Activated CD8-positive, alpha-beta memory T cell treated with anti-CD3 and anti-CD28 coated beads, Interleukin-2, amount 10 ng/mL, durations not matched to agents 7 days and 5 days (primary cell): ENCODE data around the gene MYOD1. TPM values are rescaled to one million over a fixed set of nuclear protein-coding genes. Genes with fewer than 3 reads are reported as not detected.

ENCODE experiments used
- ATAC-seq: fragments of 150-1000 bp; cut with Tn5 transposase; one replicate; pipeline ENCODE4 v1.10.0; 2021; ENCODE audit warnings: moderate library complexity
- CTCF ChIA-PET: fragments of 350-600 bp; sonication (Branson Sonifier 250); formaldehyde crosslinking; loops from one replicate; lab custom pipeline; 2021; ENCODE audit warnings: antibody characterized with exemption; lab: Charles Lee
- DNase-seq: peaks from one replicate; pipeline ENCODE4 v3.0.0-alpha.2; 2020
- H3K27ac Mint-ChIP-seq: one replicate; pipeline ENCODE4 v1.8.0; 2021; ENCODE audit warnings: mild to moderate bottlenecking, mixed read lengths
- H3K27me3 Mint-ChIP-seq: one replicate; pipeline ENCODE4 v1.8.0; 2021; ENCODE audit warnings: mixed read lengths
- H3K36me3 Mint-ChIP-seq: one replicate; pipeline ENCODE4 v1.8.0; 2021; ENCODE audit warnings: mild to moderate bottlenecking, mixed read lengths
- H3K4me1 Mint-ChIP-seq: one replicate; pipeline ENCODE4 v1.8.0; 2021; ENCODE audit warnings: mixed read lengths
- H3K4me3 Mint-ChIP-seq: one replicate; pipeline ENCODE4 v1.8.0; 2021; ENCODE audit warnings: mild to moderate bottlenecking, moderate library complexity, mixed read lengths
- H3K9me3 Mint-ChIP-seq: one replicate; pipeline ENCODE4 v1.8.0; 2022; ENCODE audit warnings: low read depth, mixed read lengths
- total RNA-seq, 2 experiments: library from RNA; stranded (reverse); gene quantifications; one replicate each; pipeline ENCODE4 v1.2.3, GENCODE V29; 2021

The MYOD1 gene
- total RNA-seq, 2 experiments from 2014 or later: not detected

GRCh38 chr11:17714870-17715269 lies 4.5 kb upstream of the MYOD1 start:
- DNase-seq (no peak), ATAC-seq (no peak)
- no peaks in the 10 kb centered on the region for H3K4me1 Mint-ChIP-seq
- peaks cover 22% of the 10 kb centered on the region for H3K27me3 Mint-ChIP-seq
- no peaks in the 10 kb centered on the region for H3K36me3 Mint-ChIP-seq
- H3K4me3 Mint-ChIP-seq: no peak overlapping the region
- no peak overlapping the region for H3K27ac Mint-ChIP-seq
- CTCF ChIA-PET: no interaction called here
- H3K9me3 Mint-ChIP-seq: no peaks in the 10 kb centered on the region

GRCh38 chr11:17716807-17717206 lies 2.6 kb upstream of the MYOD1 start:
- ATAC-seq: no peak
- H3K4me1 Mint-ChIP-seq: no peaks in the 10 kb centered on the region
- no peak overlapping the region for H3K4me3 Mint-ChIP-seq
- no peaks in the 10 kb centered on the region for H3K9me3 Mint-ChIP-seq
- CTCF ChIA-PET: interaction anchor here (1.0 kb wide), 1 partner anchor 262 kb away, joined by 3 read pairs; no protein-coding TSS in a partner anchor
- no peak overlapping the region for H3K27ac Mint-ChIP-seq
- DNase-seq: no peak
- peaks cover 33% of the 10 kb centered on the region for H3K27me3 Mint-ChIP-seq
- H3K36me3 Mint-ChIP-seq: no peaks in the 10 kb centered on the region

GRCh38 chr11:17718015-17718414 lies 1.4 kb upstream of the MYOD1 start:
- ATAC-seq: no peak
- CTCF ChIA-PET: no interaction called here

GRCh38 chr11:17718510-17718962 lies 835 bp upstream of the MYOD1 start:
- DNase-seq (no peak), ATAC-seq (no peak)
- Mint-ChIP-seq H3K4me1 (no peaks in the 10 kb centered on the region), H3K36me3 (no peaks in the 10 kb centered on the region), H3K4me3 (no peak overlapping the region), H3K9me3 (no peaks in the 10 kb centered on the region), H3K27ac (no peak overlapping the region), H3K27me3 (peaks cover 40% of the 10 kb centered on the region)
- CTCF ChIA-PET: interaction anchor here (0.8 kb wide), 1 partner anchor 12 kb away, joined by 3 read pairs; no protein-coding TSS in a partner anchor

More at GRCh38 chr11:17718015-17718414, 1.4 kb upstream of the MYOD1 start:
- H3K9me3 Mint-ChIP-seq: no peaks in the 10 kb centered on the region
- H3K4me1 Mint-ChIP-seq: no peaks in the 10 kb centered on the region
- no peak overlapping the region for H3K4me3 Mint-ChIP-seq
- H3K27me3 Mint-ChIP-seq: peaks cover 41% of the 10 kb centered on the region
- DNase-seq: no peak
- no peaks in the 10 kb centered on the region for H3K36me3 Mint-ChIP-seq
- no peak overlapping the region for H3K27ac Mint-ChIP-seq

- H3K27ac Mint-ChIP-seq: no peak overlapping the region
- H3K9me3 Mint-ChIP-seq: no peaks in the 10 kb centered on the region
- H3K4me3 Mint-ChIP-seq: no peak overlapping the region
- CTCF ChIA-PET: no interaction called here
- no peaks in the 10 kb centered on the region for H3K36me3 Mint-ChIP-seq
- ATAC-seq (no peak), DNase-seq (no peak)
- peaks cover 49% of the 10 kb centered on the region for H3K27me3 Mint-ChIP-seq
- no peaks in the 10 kb centered on the region for H3K4me1 Mint-ChIP-seq
Observed at GRCh38 chr11:17719938-17720795, 796 bp downstream of the MYOD1 start.

- H3K27ac Mint-ChIP-seq: no peak overlapping the region
- DNase-seq: no peak
Observed at GRCh38 chr11:17720796-17721171, 1.4 kb downstream of the MYOD1 start.

GRCh38 chr11:17721242-17721999 lies 2.0 kb downstream of the MYOD1 start:
- ATAC-seq: no peak

More at GRCh38 chr11:17720796-17721171, 1.4 kb downstream of the MYOD1 start:
- no peak overlapping the region for H3K4me3 Mint-ChIP-seq
- no peaks in the 10 kb centered on the region for H3K4me1 Mint-ChIP-seq
- H3K36me3 Mint-ChIP-seq: no peaks in the 10 kb centered on the region
- CTCF ChIA-PET: no interaction called here
- H3K27me3 Mint-ChIP-seq: peaks cover 53% of the 10 kb centered on the region
- no peaks in the 10 kb centered on the region for H3K9me3 Mint-ChIP-seq
- ATAC-seq: no peak

GRCh38 chr11:17722000-17722643 lies 2.8 kb downstream of the MYOD1 start:
- Mint-ChIP-seq H3K9me3 (no peaks in the 10 kb centered on the region), H3K4me1 (no peaks in the 10 kb centered on the region), H3K27me3 (peaks cover 56% of the 10 kb centered on the region), H3K27ac (no peak overlapping the region), H3K36me3 (no peaks in the 10 kb centered on the region), H3K4me3 (no peak overlapping the region)
- no peak for DNase-seq
- no peak for ATAC-seq
- CTCF ChIA-PET: interaction anchor here (0.9 kb wide), 1 partner anchor 9 kb away, joined by 4 read pairs; no protein-coding TSS in a partner anchor

More at GRCh38 chr11:17721242-17721999, 2.0 kb downstream of the MYOD1 start:
- Mint-ChIP-seq H3K36me3 (no peaks in the 10 kb centered on the region), H3K9me3 (no peaks in the 10 kb centered on the region), H3K27me3 (peaks cover 54% of the 10 kb centered on the region), H3K4me1 (no peaks in the 10 kb centered on the region), H3K4me3 (no peak overlapping the region), H3K27ac (no peak overlapping the region)
- DNase-seq: no peak
- CTCF ChIA-PET: no interaction called here

GRCh38 chr11:17724020-17724908 lies 4.9 kb downstream of the MYOD1 start:
- H3K36me3 Mint-ChIP-seq: no peaks in the 10 kb centered on the region
- H3K27ac Mint-ChIP-seq: no peak overlapping the region
- no peak overlapping the region for H3K4me3 Mint-ChIP-seq
- peaks cover 58% of the 10 kb centered on the region for H3K27me3 Mint-ChIP-seq
- CTCF ChIA-PET: no interaction called here
- H3K4me1 Mint-ChIP-seq: no peaks in the 10 kb centered on the region
- H3K9me3 Mint-ChIP-seq: no peaks in the 10 kb centered on the region
- ATAC-seq (no peak), DNase-seq (no peak)

- DNase-seq: no peak
- no peaks in the 10 kb centered on the region for H3K36me3 Mint-ChIP-seq
- H3K4me1 Mint-ChIP-seq: no peaks in the 10 kb centered on the region
- H3K4me3 Mint-ChIP-seq: no peak overlapping the region
- H3K27ac Mint-ChIP-seq: no peak overlapping the region
- CTCF ChIA-PET: no interaction called here
- H3K27me3 Mint-ChIP-seq: peaks cover 61% of the 10 kb centered on the region
- no peaks in the 10 kb centered on the region for H3K9me3 Mint-ChIP-seq
- no peak for ATAC-seq
Observed at GRCh38 chr11:17725174-17725573, 5.8 kb downstream of the MYOD1 start.

- H3K4me1 Mint-ChIP-seq: peaks cover 4% of the 10 kb centered on the region
- CTCF ChIA-PET: interaction anchor here (0.8 to 6.5 kb wide), 11 partner anchors 9 to 359 kb away, joined by 3 to 111 read pairs (median 4); no protein-coding TSS in a partner anchor
- H3K27me3 Mint-ChIP-seq: peaks cover 59% of the 10 kb centered on the region
- H3K36me3 Mint-ChIP-seq: no peaks in the 10 kb centered on the region
- H3K9me3 Mint-ChIP-seq: no peaks in the 10 kb centered on the region
- H3K4me3 Mint-ChIP-seq: no peak overlapping the region
- no peak for DNase-seq
- H3K27ac Mint-ChIP-seq: no peak overlapping the region
- no peak for ATAC-seq
Observed at GRCh38 chr11:17730137-17730536, 10.8 kb downstream of the MYOD1 start.
